CD4-positive, alpha-beta memory T cell (primary cell): ENCODE results near the gene APEX2. TPM values are rescaled to one million over a fixed set of nuclear protein-coding genes. Genes with fewer than 3 reads are reported as not detected.

Experiments used
- CTCF ChIA-PET: fragments of 350-600 bp; sonication (Branson Sonifier 250); formaldehyde crosslinking; loops from one replicate; lab custom pipeline; 2021; ENCODE audit warnings: inconsistent platforms; ENCODE audit not compliant: partially characterized antibody; lab: Charles Lee
- POLR2A ChIA-PET: fragments of 350-600 bp; sonication (Branson Sonifier 250); formaldehyde crosslinking; loops from one replicate; lab custom pipeline; 2021; ENCODE audit not compliant: partially characterized antibody; lab: Charles Lee
- DNase-seq, 5 donors: peaks; one replicate each; pipeline versions ENCODE4 v3.0.0 to v3.0.0-alpha.2; 2020 to 2022; ENCODE audit warnings: mixed read lengths in 1 of 5
- H3K27ac ChIP-seq: one replicate; pipeline ENCODE4 v1.7.0; 2013; ENCODE audit warnings: low read depth, low read length
- H3K27me3 ChIP-seq: 2 replicates; pipeline ENCODE4 v1.7.0; 2013; ENCODE audit warnings: mild to moderate bottlenecking, low read length, moderate library complexity; ENCODE audit not compliant: insufficient read depth
- H3K36me3 ChIP-seq: 2 replicates; pipeline ENCODE4 v1.7.0; 2013; ENCODE audit warnings: mild to moderate bottlenecking, low read length, moderate library complexity; ENCODE audit not compliant: insufficient read depth
- H3K4me1 ChIP-seq: 2 replicates; pipeline ENCODE4 v1.7.0; 2013; ENCODE audit warnings: mild to moderate bottlenecking, low read length, moderate library complexity; ENCODE audit not compliant: insufficient read depth
- H3K4me3 ChIP-seq, 2 donors: one replicate each; pipeline ENCODE4 v1.7.0; 2013; ENCODE audit warnings: low read length in 2 of 2, mild to moderate bottlenecking in 1 of 2
- H3K9me3 ChIP-seq, 2 donors: one replicate each; pipeline ENCODE4 v1.7.0; 2013; ENCODE audit warnings: low read length in 2 of 2, control low read depth in 1 of 2; ENCODE audit not compliant: control insufficient read depth in 1 of 2
- H3K27ac Mint-ChIP-seq, 7 donors: one replicate each; pipeline ENCODE4 v1.8.0; 2020 to 2021; ENCODE audit warnings: mixed read lengths in 7 of 7, mild to moderate bottlenecking in 6 of 7, inconsistent platforms in 3 of 7, moderate library complexity in 3 of 7
- H3K27me3 Mint-ChIP-seq, 2 donors: one replicate each; pipeline ENCODE4 v1.8.0; 2020 to 2021; ENCODE audit warnings: mixed read lengths in 2 of 2
- H3K36me3 Mint-ChIP-seq, 2 donors: one replicate each; pipeline ENCODE4 v1.8.0; 2020 to 2021; ENCODE audit warnings: mixed read lengths in 2 of 2, inconsistent platforms in 1 of 2, mild to moderate bottlenecking in 1 of 2
- H3K4me1 Mint-ChIP-seq, 4 donors: one replicate each; pipeline ENCODE4 v1.8.0; 2020 to 2021; ENCODE audit warnings: mixed read lengths in 4 of 4, mild to moderate bottlenecking in 1 of 4
- H3K4me3 Mint-ChIP-seq, 8 donors: one replicate each; pipeline ENCODE4 v1.8.0; 2020 to 2021; ENCODE audit warnings: mixed read lengths in 8 of 8, mild to moderate bottlenecking in 7 of 8, moderate library complexity in 6 of 8, inconsistent platforms in 3 of 8
- H3K9me3 Mint-ChIP-seq, 8 donors: one replicate each; pipeline ENCODE4 v1.8.0; 2020 to 2021; ENCODE audit warnings: mixed read lengths in 8 of 8, mild to moderate bottlenecking in 5 of 8, inconsistent platforms in 3 of 8, moderate library complexity in 1 of 8
- intact Hi-C: fragments of 100-400 bp; cut with micrococcal nuclease; formaldehyde crosslinking; loops from one replicate; pipeline ENCODE4 v1.15.1; 2023
- polyA plus RNA-seq, 2 donors: library from polyadenylated mRNA; unstranded; fragments of 300-500 nt; fragmentation: Illumina TruSeq; gene quantifications; one replicate each; pipeline ENCODE4 v1.2.3, GENCODE V29; 2021
- total RNA-seq, 2 experiments: library from RNA; stranded (reverse); gene quantifications; one replicate each; pipeline ENCODE4 v1.2.3, GENCODE V29; 2021

The APEX2 gene
- total and polyA plus RNA-seq, 4 experiments from 2014 or later, result 13.4 to 17.8 (median 15.2) TPM

DNA sequence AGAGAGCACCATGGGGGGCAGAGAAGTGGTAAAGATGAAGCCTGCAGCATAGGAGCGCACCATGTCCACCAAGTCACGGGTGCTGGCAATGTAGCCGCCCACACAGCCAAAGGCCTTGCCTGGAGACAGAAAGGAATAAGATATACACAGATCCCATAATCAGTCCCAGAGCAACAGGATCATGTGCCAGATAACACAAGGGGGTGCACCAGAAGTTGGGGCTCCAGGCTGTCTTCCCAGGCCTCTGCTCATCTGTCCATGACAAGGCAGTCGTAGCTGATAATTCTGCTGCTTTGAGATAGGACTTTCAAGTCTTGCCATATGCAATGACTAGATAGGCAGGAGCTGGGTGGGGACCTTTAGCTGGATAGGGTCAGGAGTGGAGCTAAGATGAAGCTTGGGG lies 14.7 kb downstream of the APEX2 start:
- CTCF ChIA-PET, result no interaction called here
- Histone ChIP-seq H3K36me3 (no peaks in the 10 kb centered on the region), H3K9me3 (no peaks in the 10 kb centered on the region), H3K4me3 (no peak overlapping the region), H3K27ac (no peak overlapping the region), H3K4me1 (no peaks in the 10 kb centered on the region), H3K27me3 (no peaks in the 10 kb centered on the region)
- intact Hi-C loops, result no loop called here
- no peak overlapping the region for H3K4me3 Mint-ChIP-seq
- POLR2A ChIA-PET, result no interaction called here
- DNase-seq, result no peak
- H3K4me1 Mint-ChIP-seq, result no peaks in the 10 kb centered on the region
- H3K27ac Mint-ChIP-seq, result no peak overlapping the region
- no peaks in the 10 kb centered on the region for H3K27me3 Mint-ChIP-seq
- peaks cover 0 to 2% (median 0%) of the 10 kb centered on the region in 8 donors for H3K9me3 Mint-ChIP-seq
- no peaks in the 10 kb centered on the region for H3K36me3 Mint-ChIP-seq

DNA sequence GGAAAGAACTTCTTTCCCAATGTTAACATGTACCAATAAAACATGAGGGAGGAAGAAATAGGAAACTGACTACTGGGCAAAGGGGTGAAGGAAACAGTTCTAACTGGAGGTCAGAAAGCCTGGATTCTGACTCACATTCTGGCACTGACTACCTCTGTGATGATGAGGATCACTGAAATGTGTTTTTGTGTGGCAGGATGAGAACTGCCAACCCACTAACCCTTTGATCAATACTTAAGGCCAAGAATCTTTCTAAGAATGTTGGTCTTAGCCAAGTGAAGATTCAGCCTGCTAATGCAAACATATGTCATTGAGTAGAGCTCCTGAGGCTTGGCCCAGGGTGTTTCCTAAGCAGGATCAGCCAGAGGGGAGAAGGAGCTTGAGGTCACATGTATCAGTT lies 26.0 kb downstream of the APEX2 start:
- Histone ChIP-seq H3K4me3 (no peak overlapping the region), H3K4me1 (no peaks in the 10 kb centered on the region), H3K27ac (no peak overlapping the region), H3K36me3 (no peaks in the 10 kb centered on the region), H3K27me3 (no peaks in the 10 kb centered on the region), H3K9me3 (no peaks in the 10 kb centered on the region)
- intact Hi-C loops, result no loop called here
- no peak for DNase-seq
- H3K27ac Mint-ChIP-seq, result no peak overlapping the region
- no peaks in the 10 kb centered on the region for H3K27me3 Mint-ChIP-seq
- no peak overlapping the region for H3K4me3 Mint-ChIP-seq
- ChIA-PET POLR2A (no interaction called here), CTCF (no interaction called here)
- H3K36me3 Mint-ChIP-seq, result peaks cover 0 to 4% of the 10 kb centered on the region in 2 donors
- H3K4me1 Mint-ChIP-seq, result no peaks in the 10 kb centered on the region
- peaks cover 0 to 2% (median 0%) of the 10 kb centered on the region in 8 donors for H3K9me3 Mint-ChIP-seq

DNA sequence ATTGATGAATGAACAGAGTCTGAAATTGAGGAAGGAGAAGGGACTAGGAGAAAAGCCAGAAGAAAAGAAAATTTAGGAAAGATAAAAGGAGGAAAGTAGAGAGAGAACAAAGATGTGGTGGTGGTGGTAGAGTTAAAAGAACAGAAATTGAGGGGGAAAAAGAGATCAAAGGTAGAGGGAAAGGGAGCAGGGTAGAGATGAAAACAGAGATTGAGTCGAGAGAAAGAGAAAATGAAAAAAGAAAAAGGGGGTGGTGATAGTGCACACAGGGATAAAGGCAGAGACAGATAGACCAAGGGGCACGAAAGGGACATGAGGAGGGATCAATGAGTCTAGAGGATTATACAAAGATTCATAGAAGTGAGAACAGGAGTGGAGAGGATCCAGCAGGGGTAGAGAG lies 26.7 kb downstream of the APEX2 start:
- Histone ChIP-seq H3K9me3 (no peaks in the 10 kb centered on the region), H3K4me1 (no peaks in the 10 kb centered on the region), H3K4me3 (no peak overlapping the region), H3K27me3 (no peaks in the 10 kb centered on the region), H3K27ac (no peak overlapping the region), H3K36me3 (no peaks in the 10 kb centered on the region)
- Mint-ChIP-seq H3K4me1 (no peaks in the 10 kb centered on the region), H3K27me3 (no peaks in the 10 kb centered on the region), H3K9me3 (peaks cover 0 to 2% (median 0%) of the 10 kb centered on the region in 8 donors), H3K36me3 (peaks cover 0 to 4% of the 10 kb centered on the region in 2 donors), H3K27ac (peak overlapping the region in 1 of 7 donors; percentile 54), H3K4me3 (peak overlapping the region in 1 of 8 donors; percentile 31)
- DNase-seq, result no peak
- intact Hi-C loops, result no loop called here
- ChIA-PET CTCF (no interaction called here), POLR2A (no interaction called here)

DNA sequence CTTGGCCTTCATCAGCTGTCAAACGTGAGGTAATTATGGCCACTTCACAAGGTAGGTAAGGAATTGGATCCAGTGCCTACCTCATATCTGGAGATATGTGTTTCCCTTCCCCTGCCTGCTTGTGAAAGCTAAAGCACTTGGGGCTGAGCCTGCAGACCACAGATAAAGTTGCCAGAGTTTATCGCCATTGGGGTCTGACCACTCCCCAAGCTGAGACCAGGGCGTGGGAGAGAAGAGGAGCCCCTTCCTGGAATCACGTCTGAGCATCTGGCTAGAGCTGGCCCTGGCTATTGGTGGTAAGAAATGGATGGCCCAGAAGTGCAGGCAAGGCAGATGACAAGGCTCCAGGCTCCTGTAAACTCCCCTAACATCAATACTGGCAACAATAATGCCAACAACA lies 27.9 kb downstream of the APEX2 start:
- Mint-ChIP-seq H3K4me3 (no peak overlapping the region), H3K27ac (peak overlapping the region in 1 of 7 donors; percentile 57), H3K4me1 (no peaks in the 10 kb centered on the region), H3K9me3 (peaks cover 0 to 2% (median 0%) of the 10 kb centered on the region in 8 donors), H3K27me3 (no peaks in the 10 kb centered on the region), H3K36me3 (peaks cover 0 to 4% of the 10 kb centered on the region in 2 donors)
- ChIA-PET CTCF (no interaction called here), POLR2A (no interaction called here)
- no peak for DNase-seq
- Histone ChIP-seq H3K4me3 (no peak overlapping the region), H3K4me1 (no peaks in the 10 kb centered on the region), H3K27ac (no peak overlapping the region), H3K9me3 (no peaks in the 10 kb centered on the region), H3K27me3 (no peaks in the 10 kb centered on the region), H3K36me3 (no peaks in the 10 kb centered on the region)
- intact Hi-C loops, result no loop called here

DNA sequence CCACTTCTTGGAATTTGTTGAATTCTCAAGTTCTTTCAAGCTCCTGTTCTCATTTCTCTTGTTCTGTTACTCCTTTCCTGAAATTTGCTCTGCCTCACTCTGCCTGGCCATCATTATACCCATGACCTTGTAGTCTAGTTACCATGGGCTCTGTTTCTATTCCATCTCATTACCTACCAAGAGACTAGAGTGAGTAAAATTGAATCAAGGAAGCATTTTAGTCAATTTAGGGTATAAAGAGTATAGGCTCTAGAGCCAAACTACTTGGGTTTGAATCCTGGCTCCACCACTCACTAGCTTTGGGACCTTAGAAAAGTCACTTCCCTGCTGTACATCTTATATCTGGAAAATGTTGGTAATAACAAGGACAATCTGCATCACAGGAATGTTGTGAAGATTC lies 28.4 kb downstream of the APEX2 start:
- Histone ChIP-seq H3K4me1 (no peaks in the 10 kb centered on the region), H3K36me3 (no peaks in the 10 kb centered on the region), H3K27ac (no peak overlapping the region), H3K27me3 (no peaks in the 10 kb centered on the region), H3K9me3 (no peaks in the 10 kb centered on the region), H3K4me3 (no peak overlapping the region)
- intact Hi-C loops, result no loop called here
- no peak for DNase-seq
- H3K27ac Mint-ChIP-seq, result no peak overlapping the region
- H3K27me3 Mint-ChIP-seq, result no peaks in the 10 kb centered on the region
- peaks cover 0 to 4% of the 10 kb centered on the region in 2 donors for H3K36me3 Mint-ChIP-seq
- H3K9me3 Mint-ChIP-seq, result peaks cover 0 to 2% (median 0%) of the 10 kb centered on the region in 8 donors
- no peak overlapping the region for H3K4me3 Mint-ChIP-seq
- CTCF ChIA-PET, result no interaction called here
- no peaks in the 10 kb centered on the region for H3K4me1 Mint-ChIP-seq
- POLR2A ChIA-PET, result no interaction called here

DNA sequence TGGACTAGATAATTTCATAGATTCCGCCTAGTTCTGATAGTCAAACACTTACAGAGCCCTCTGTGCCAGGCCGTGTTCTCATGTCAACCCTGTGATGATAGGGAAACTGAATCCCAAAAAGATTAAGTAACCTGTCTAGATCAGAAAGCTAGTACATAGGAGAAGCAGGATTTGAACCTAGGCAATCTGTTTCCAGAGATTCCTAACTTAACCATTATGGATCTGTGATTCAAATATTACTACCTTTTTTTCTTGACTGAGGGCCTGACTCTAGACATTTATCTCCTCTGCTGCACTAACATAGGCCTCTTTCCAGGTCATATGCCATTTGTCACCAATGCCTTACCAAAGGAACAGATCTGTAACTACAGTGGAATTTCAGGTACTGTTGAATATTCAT lies 29.1 kb downstream of the APEX2 start:
- H3K4me3 Mint-ChIP-seq, result no peak overlapping the region
- no peak overlapping the region for H3K27ac ChIP-seq
- no peak overlapping the region for H3K4me3 ChIP-seq
- H3K4me1 Mint-ChIP-seq, result no peaks in the 10 kb centered on the region
- H3K9me3 Mint-ChIP-seq, result peaks cover 0 to 2% (median 0%) of the 10 kb centered on the region in 8 donors
- no peak for DNase-seq
- POLR2A ChIA-PET, result no interaction called here
- CTCF ChIA-PET, result no interaction called here
- H3K4me1 ChIP-seq, result no peaks in the 10 kb centered on the region
- H3K36me3 ChIP-seq, result no peaks in the 10 kb centered on the region
- no peaks in the 10 kb centered on the region for H3K9me3 ChIP-seq
- H3K27me3 ChIP-seq, result no peaks in the 10 kb centered on the region
- H3K27me3 Mint-ChIP-seq, result no peaks in the 10 kb centered on the region
- H3K36me3 Mint-ChIP-seq, result peaks cover 0 to 4% of the 10 kb centered on the region in 2 donors
- H3K27ac Mint-ChIP-seq, result no peak overlapping the region
- intact Hi-C loops, result no loop called here

DNA sequence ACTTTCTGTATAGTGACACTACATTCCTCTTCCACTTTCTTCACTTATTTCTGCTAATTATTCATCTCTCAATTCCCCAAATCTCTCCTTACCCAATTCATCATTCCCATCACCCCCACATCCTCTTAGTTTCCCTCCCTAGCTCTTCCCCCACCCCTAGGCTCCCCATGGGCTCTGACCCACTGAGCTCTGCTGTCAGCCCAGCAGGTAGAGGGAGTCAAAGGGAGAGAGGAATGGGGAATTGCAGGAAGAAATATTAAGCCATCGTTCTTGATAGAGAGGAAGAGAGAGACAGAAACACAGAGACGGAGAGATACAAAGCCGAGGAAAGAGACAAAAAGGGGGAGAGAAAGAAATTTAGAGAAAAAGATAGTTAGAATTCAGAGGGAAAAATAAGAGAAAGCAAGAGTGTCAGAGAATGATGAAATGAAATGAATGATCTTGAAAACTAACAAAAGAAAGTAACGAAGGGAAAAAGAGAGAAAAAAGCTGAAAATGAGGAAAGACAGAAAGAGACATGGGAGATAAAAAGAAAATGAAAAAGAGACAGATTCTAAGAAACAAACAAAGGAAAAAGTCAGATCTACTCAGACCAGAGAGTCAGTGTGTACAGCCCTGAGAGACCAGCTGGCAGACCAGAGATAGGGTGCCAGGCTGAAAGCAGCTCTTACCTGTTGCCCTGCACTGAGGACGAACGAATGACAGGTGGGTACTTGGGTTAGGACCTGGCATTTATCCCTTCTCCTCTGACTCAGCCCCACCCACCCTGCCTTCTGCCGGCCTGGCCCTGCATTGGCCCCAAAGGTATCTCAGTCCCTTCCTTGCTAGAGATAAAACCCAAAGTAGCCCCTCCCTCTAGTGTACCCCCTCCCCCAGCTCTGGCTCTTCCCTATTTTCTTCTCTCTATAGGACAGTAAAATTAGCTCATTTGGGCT lies 30.4 kb downstream of the APEX2 start, which contains the start of gene ALAS2:
Gene ALAS2 (minus strand): TSS at position 707 of the 935 bp plus-strand sequence. CDS start 4,977 bp downstream, outside the sequence.
- H3K4me3 Mint-ChIP-seq, result no peak within 1 kb of the TSS
- no peaks in the 10 kb centered on the region for H3K27me3 Mint-ChIP-seq
- DNase-seq, result no peak
- H3K4me1 ChIP-seq, result no peaks in the 10 kb centered on the region
- H3K27ac Mint-ChIP-seq, result no peak within 1 kb of the TSS
- H3K36me3 Mint-ChIP-seq, result no peaks in the 10 kb centered on the region
- H3K4me1 Mint-ChIP-seq, result no peaks in the 10 kb centered on the region
- H3K36me3 ChIP-seq, result no peaks in the 10 kb centered on the region
- no peak within 1 kb of the TSS for H3K27ac ChIP-seq
- intact Hi-C loops, result no loop called here
- ChIA-PET POLR2A (no interaction called here), CTCF (no interaction called here)
- H3K9me3 ChIP-seq, result no peaks in the 10 kb centered on the region
- H3K4me3 ChIP-seq, result no peak within 1 kb of the TSS
- no peaks in the 10 kb centered on the region for H3K27me3 ChIP-seq
- peaks cover 0 to 4% (median 0%) of the 10 kb centered on the region in 8 donors for H3K9me3 Mint-ChIP-seq
